C4-2B (cell line): ENCODE measurements around the gene DOCK10.

ENCODE experiments used
- H3K27ac ChIP-seq: fragments of 450-650 bp; 2 replicates; pipeline ENCODE4 v1.5.1; 2017
- ZFX ChIP-seq: fragments of 450-650 bp; IDR thresholded peaks from 2 replicates; pipeline ENCODE4 v1.6.1; 2017
- TF ChIP-seq, protein P1 (sequence below): fragments of 450-650 bp; conservative IDR thresholded peaks from 2 replicates; pipeline ENCODE4 v1.5.1; 2017; ENCODE audit warnings: mild to moderate bottlenecking

Gene DOCK10

DNA sequence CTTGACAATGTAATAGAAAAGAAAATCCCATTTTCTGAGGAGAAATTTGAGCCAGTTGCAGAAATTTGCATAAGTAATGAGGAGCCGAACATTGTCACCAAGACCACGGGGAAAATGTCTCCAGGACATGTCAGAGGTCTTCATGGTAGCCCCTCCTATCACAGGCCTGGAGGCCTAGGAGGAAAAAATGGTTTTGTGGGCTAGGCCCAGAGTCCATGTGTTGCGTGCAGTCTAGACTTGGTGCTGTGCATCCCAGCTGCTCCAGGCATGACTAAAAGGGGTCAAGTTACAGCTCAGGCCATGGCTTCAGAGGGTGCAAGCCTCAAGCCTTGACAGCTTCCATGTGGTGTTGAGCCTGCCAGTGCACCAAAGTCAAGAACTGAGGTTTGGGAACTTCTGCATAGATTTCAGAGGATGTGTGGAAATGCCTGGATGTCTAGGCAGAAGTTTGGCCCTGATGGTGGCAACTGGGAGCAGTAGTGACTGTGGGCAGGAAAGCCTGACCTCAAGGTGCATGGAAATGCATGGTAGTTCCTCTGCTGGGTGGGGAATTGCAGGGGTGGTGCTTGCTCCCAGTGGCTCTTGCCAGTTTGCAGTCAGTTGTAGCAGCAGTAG lies 284.2 kb downstream of the DOCK10 start:
- no peak for TF ChIP-seq ZFX
- TF ChIP-seq, protein P1, sequence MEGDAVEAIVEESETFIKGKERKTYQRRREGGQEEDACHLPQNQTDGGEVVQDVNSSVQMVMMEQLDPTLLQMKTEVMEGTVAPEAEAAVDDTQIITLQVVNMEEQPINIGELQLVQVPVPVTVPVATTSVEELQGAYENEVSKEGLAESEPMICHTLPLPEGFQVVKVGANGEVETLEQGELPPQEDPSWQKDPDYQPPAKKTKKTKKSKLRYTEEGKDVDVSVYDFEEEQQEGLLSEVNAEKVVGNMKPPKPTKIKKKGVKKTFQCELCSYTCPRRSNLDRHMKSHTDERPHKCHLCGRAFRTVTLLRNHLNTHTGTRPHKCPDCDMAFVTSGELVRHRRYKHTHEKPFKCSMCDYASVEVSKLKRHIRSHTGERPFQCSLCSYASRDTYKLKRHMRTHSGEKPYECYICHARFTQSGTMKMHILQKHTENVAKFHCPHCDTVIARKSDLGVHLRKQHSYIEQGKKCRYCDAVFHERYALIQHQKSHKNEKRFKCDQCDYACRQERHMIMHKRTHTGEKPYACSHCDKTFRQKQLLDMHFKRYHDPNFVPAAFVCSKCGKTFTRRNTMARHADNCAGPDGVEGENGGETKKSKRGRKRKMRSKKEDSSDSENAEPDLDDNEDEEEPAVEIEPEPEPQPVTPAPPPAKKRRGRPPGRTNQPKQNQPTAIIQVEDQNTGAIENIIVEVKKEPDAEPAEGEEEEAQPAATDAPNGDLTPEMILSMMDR: no peak
- no peak overlapping the region for H3K27ac ChIP-seq

DNA sequence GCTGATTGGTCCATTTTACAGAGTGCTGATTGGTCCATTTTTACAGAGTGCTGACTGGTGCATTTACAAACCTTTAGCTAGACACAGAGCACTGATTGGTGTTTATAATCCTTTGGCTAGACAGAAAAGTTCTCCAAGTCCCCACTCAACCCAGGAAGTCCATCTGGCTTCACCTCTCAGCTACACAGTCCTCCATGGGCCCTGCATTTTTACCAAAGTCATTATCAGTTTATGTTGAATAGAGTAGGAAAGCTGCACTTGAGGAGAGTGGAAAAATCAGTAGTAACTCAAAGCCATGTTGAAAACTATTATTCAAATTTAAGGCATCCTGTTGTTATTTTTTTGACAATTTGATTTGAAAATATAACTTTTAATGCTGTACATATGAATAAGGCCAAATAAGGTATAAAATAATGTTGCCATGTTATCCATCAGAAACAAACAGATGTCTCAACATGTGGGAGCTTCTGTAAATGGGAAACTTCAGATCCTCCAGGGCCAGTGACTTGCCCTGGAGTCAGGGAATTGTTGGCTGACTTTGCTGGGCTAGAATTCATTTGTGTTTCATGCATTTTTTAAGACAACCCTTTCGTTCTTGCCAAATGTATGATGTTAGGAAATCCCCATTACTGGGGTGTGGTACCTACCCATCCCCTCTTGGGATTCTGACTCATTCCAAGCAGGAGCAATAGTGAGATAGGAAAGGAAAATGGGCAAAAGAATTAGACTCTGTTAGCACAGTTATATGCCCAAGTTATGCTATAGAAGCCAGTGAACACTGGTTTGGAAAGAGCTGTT lies 288.3 kb downstream of the DOCK10 start:
- TF ChIP-seq, protein P1: no peak
- no peak for TF ChIP-seq ZFX
- H3K27ac ChIP-seq: no peak overlapping the region

DNA sequence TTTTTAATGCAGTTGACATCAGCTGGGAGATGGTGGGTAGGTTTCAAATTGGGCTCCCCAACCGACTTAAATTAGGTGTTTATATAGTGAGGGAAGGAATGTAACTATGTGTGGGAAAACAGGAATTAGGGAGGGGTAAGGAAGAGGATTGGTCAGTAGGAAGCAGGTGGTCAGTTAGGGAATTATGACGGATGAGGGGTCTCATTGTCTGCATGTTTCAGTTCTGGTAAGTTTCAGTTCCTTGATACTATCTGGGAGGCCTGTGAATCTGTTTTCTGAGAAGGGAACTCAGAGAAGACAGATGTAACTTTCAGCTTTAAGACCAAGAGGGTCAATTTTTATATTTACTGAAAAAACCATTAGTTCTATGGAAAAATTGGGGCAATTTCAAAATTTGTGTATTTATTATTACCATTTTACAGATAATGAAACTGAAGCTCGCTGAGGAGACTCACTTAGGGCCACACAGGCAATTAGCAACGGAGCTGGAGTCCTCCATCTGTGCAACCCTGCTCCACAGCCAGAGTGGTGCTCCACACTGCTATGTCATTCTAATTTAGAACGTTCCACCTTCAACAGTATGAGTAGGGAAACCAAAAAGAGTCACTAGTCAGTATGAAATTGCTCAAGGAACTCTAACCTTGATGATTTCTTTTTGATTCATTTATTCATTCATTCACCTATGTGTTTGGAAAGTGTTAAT lies 290.1 kb downstream of the DOCK10 start:
- H3K27ac ChIP-seq: no peak overlapping the region
- TF ChIP-seq ZFX: no peak
- TF ChIP-seq, protein P1: no peak

DNA sequence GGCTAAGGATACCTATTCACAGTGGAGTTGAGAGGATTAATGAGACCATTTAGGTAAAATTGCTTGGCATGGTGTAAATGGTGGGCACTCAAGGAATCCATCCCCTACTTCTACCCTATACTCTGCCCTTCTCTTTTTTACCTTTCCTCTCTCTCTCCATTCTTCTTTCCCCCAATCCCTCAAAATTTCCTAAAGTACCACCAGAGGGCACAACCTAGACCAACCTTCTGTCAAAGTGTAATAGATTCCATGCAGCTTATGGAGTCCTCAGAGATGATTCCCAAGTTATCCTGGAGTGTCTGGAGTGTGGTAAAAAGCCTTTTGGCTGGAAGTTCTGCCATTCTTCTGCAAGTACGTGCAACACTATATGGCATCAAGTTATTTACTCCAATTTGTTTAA lies 293.1 kb downstream of the DOCK10 start:
- no peak for TF ChIP-seq ZFX
- TF ChIP-seq, protein P1: peak; percentile 28
- no peak overlapping the region for H3K27ac ChIP-seq

DNA sequence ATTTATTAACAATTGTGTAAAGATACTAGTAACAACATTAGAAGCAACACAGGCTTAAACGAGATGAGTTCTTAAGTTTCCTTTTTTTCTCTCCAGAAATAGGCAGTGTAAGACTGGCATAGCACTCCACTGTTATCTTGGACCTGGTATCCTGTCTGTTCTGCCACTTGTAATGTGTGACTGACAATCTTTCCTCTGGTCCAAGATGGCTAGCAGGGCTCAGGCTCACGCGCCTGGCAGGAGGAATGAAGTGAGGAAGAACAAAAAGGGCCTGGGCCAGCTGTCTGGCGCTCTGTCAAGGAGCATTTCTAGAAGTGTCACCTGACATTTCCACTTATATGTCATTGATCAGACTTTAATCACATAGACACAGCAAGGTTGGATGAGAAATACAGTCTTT lies 294.5 kb downstream of the DOCK10 start:
- TF ChIP-seq ZFX: no peak
- TF ChIP-seq, protein P1: no peak
- H3K27ac ChIP-seq: no peak overlapping the region

DNA sequence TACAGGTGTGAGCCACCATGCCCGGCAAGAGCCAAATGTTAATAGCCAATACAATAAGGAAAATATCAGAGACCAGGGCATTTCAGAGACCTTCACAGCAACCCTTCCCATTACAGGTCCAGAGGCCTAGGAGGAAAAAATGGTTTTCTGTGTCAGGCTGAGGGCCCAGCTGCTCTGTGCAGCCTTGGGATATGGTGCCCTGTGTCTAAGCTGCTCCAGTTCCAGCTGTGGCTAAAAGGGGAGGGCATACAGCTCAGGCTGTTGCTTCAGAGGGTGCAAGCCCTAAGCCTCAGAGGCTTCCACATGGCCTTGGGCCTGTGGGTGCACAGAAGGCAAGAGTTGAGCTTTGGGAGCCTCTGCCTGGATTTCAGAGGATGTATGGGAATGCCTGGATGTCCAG lies 306.0 kb downstream of the DOCK10 start:
- no peak overlapping the region for H3K27ac ChIP-seq
- no peak for TF ChIP-seq ZFX
- TF ChIP-seq, protein P1: no peak

DNA sequence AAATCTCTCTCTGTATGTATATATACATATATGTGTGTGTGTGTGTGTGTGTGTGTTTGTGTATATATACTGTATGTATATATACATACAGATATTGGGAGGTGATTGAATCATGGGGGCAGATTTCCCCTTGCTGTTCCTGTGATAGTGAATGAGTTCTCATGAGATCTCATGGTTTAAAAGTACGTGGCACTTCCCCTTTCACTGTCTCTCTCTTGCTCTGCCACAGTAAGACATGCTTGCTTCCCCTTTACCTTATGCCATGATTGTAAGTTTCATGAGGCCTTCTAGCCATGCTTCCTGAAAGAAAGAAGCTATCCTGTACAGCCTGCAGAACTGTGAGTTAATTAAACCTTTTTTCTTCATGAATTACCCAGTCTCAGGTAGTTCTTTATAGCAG lies 307.3 kb downstream of the DOCK10 start:
- TF ChIP-seq, protein P1: no peak
- TF ChIP-seq ZFX: no peak

More for the DNA sequence above, 307.3 kb downstream of the DOCK10 start:
- H3K27ac ChIP-seq: no peak overlapping the region
